Measurements from ENCODE around the gene NRXN3.

GRCh38 chr14:78595797-78596196 is 425.6 kb downstream of the NRXN3 start:
- TF ChIP-seq CTCF (IDR thresholded peaks at IDR 0.05; ENCODE audit: low read depth, low read length, missing input control): no peak
- no peak for TF ChIP-seq SP1 (IDR thresholded peaks at IDR 0.05)
- no peak for TF ChIP-seq MAX (IDR thresholded peaks at IDR 0.05)
